Osteoblast (primary cell): ENCODE results near the gene KCNK13. TPM values are rescaled to one million over a fixed set of nuclear protein-coding genes. Genes with fewer than 3 reads are reported as not detected.

ENCODE experiments used
- DNase-seq: peaks from one replicate; pipeline ENCODE4 v3.0.0; 2011; ENCODE audit warnings: low spot score, mixed read lengths; ENCODE audit not compliant: insufficient read length; ENCODE audit errors: missing footprints
- H2AFZ ChIP-seq: 2 replicates; pipeline ENCODE4 v1.6.0; 2011; ENCODE audit warnings: mild to moderate bottlenecking, low read length
- H3K27ac ChIP-seq: 2 replicates; pipeline ENCODE4 v1.5.1; 2011; ENCODE audit warnings: mild to moderate bottlenecking, low read depth, low read length, moderate library complexity
- H3K27me3 ChIP-seq: 2 replicates; pipeline ENCODE4 v1.6.0; 2012; ENCODE audit warnings: mild to moderate bottlenecking, control low read depth, inconsistent platforms, low read length, moderate library complexity; ENCODE audit not compliant: insufficient read depth
- H3K36me3 ChIP-seq: 2 replicates; pipeline ENCODE4 v1.5.1; 2011; ENCODE audit warnings: mild to moderate bottlenecking, low read length, control low read depth, moderate library complexity; ENCODE audit not compliant: insufficient read depth
- H3K4me1 ChIP-seq: 2 replicates; pipeline ENCODE4 v1.5.1; 2011; ENCODE audit warnings: mild to moderate bottlenecking, low read length, control low read depth, moderate library complexity; ENCODE audit not compliant: insufficient read depth
- H3K4me2 ChIP-seq: 2 replicates; pipeline ENCODE4 v1.6.0; 2011; ENCODE audit warnings: mild to moderate bottlenecking, low read length; ENCODE audit not compliant: insufficient read depth
- H3K4me3 ChIP-seq: fragments of 200-600 bp; sonication (generic); 3 replicates; pipeline ENCODE4 v1.5.1; 2012; ENCODE audit warnings: mild to moderate bottlenecking, low read length, inconsistent platforms; ENCODE audit not compliant: insufficient read depth
- H3K79me2 ChIP-seq: 2 replicates; pipeline ENCODE4 v1.6.0; 2012; ENCODE audit warnings: mild to moderate bottlenecking, low read length, control low read depth, inconsistent platforms; ENCODE audit not compliant: insufficient read depth
- H3K9me3 ChIP-seq: 2 replicates; pipeline ENCODE4 v1.5.1; 2011; ENCODE audit warnings: low read depth, low read length, control low read depth
- H4K20me1 ChIP-seq: 2 replicates; pipeline ENCODE4 v1.6.0; 2012; ENCODE audit warnings: mild to moderate bottlenecking, low read length, control low read depth; ENCODE audit not compliant: insufficient read depth
- CTCF ChIP-seq: IDR thresholded peaks from 2 replicates; pipeline ENCODE4 v1.5.1; 2011; ENCODE audit warnings: mild to moderate bottlenecking, low read depth, low read length, moderate library complexity; ENCODE audit errors: extremely low read depth
- total RNA-seq: library from RNA; depleted of rRNA; stranded (reverse); fragments of >200 nt; gene quantifications from 2 replicates; pipeline ENCODE4 v1.2.3, GENCODE V29; 2012

KCNK13 gene
- total RNA-seq, 1 donor = not detected

DNA sequence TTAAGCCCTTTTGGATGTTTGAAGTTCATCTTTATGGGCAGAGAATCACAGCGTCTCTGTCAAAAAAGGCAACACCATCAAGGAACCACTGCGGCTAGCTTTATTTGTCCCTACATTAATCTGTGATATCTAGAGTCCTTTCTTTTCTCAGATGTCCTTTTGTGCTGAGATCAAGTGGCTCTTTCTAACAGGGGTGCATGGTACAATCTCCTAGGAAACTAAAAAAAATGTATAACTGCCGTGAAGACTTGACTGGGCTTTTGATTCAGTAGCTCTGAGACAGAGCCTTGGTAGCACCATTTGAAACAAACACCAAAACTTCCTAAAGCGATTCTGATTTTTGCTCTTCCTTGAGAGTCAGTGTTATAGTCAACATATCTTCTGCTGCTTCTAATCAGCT is 33.3 kb downstream of the KCNK13 start:
- no peak overlapping the region for H3K27ac ChIP-seq
- H3K4me3 ChIP-seq = no peak overlapping the region
- H4K20me1 ChIP-seq = no peaks in the 10 kb centered on the region
- no peaks in the 10 kb centered on the region for H3K27me3 ChIP-seq
- DNase-seq = no peak
- no peaks in the 10 kb centered on the region for H3K36me3 ChIP-seq
- TF ChIP-seq CTCF = no peak
- no peaks in the 10 kb centered on the region for H3K9me3 ChIP-seq
- H3K4me1 ChIP-seq = peaks cover 19% of the 10 kb centered on the region
- H3K79me2 ChIP-seq = no peaks in the 10 kb centered on the region
- H3K4me2 ChIP-seq = no peak overlapping the region
- no peak overlapping the region for H2AFZ ChIP-seq

DNA sequence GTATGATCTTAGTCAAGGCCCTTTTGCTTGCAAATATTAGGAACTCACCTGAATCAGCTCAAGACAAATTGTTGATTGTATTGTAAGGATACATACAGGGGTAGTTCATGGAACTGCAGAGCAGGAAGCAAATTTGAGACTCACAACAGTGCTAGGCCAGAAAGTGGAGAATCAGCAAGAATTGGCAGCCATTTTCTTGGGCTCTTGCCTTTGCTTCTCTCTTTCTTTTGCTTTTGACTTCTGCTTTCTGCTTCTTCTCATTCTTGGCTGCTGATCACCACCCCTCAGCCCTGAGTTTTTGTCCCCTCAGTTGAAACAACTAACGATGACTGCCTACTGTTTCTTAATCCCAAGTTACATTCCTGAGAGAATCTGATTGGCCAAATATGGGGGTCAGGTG is 34.8 kb downstream of the KCNK13 start:
- Histone ChIP-seq H3K27me3 (no peaks in the 10 kb centered on the region), H3K9me3 (no peaks in the 10 kb centered on the region), H4K20me1 (no peaks in the 10 kb centered on the region), H2AFZ (no peak overlapping the region), H3K4me3 (no peak overlapping the region), H3K36me3 (no peaks in the 10 kb centered on the region), H3K4me2 (no peak overlapping the region), H3K4me1 (peaks cover 11% of the 10 kb centered on the region), H3K79me2 (no peaks in the 10 kb centered on the region), H3K27ac (no peak overlapping the region)
- no peak for DNase-seq
- no peak for TF ChIP-seq CTCF

DNA sequence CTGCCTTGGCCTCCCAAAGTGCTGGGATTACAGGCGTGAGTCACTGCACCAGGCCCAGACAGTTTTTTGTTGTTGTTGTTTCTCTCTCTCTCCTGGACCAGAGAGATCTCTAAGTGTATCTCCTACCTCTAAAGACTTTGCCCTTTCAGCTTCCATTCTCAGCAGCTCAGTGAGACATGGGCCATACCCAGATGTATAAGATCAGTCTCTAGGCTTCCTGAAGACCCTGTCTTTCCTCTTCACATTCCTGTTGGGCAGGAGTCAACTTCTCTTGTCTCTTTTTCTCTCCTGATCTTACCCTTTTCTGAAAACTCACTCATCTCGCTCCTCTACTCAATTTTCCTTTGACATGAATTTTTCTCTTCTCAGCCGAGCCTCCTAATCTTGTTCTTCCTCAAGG is 42.0 kb downstream of the KCNK13 start:
- Histone ChIP-seq H3K4me2 (no peak overlapping the region), H3K4me1 (no peaks in the 10 kb centered on the region), H3K27ac (no peak overlapping the region), H3K36me3 (no peaks in the 10 kb centered on the region), H3K4me3 (no peak overlapping the region), H3K79me2 (no peaks in the 10 kb centered on the region), H3K9me3 (no peaks in the 10 kb centered on the region), H2AFZ (no peak overlapping the region), H4K20me1 (no peaks in the 10 kb centered on the region), H3K27me3 (no peaks in the 10 kb centered on the region)
- TF ChIP-seq CTCF = no peak
- no peak for DNase-seq

GRCh38 chr14:90105756-90106155 is 44.0 kb downstream of the KCNK13 start:
- Histone ChIP-seq H4K20me1 (no peaks in the 10 kb centered on the region), H3K27ac (no peak overlapping the region), H3K27me3 (no peaks in the 10 kb centered on the region), H3K79me2 (no peaks in the 10 kb centered on the region), H2AFZ (no peak overlapping the region), H3K4me3 (no peak overlapping the region), H3K9me3 (no peaks in the 10 kb centered on the region), H3K36me3 (no peaks in the 10 kb centered on the region), H3K4me2 (no peak overlapping the region), H3K4me1 (no peaks in the 10 kb centered on the region)
- no peak for TF ChIP-seq CTCF
- DNase-seq = no peak
